Activated CD8-positive, alpha-beta memory T cell treated with anti-CD3 and anti-CD28 coated beads for 48 hours (primary cell): ENCODE measurements around the gene GNPDA1.

Source experiments
- DNase-seq, 3 experiments: peaks; one replicate each; pipeline ENCODE4 v3.0.0-alpha.2; 2020; ENCODE audit warnings: low read depth in 2 of 3, low spot score in 2 of 3

Gene GNPDA1

DNA sequence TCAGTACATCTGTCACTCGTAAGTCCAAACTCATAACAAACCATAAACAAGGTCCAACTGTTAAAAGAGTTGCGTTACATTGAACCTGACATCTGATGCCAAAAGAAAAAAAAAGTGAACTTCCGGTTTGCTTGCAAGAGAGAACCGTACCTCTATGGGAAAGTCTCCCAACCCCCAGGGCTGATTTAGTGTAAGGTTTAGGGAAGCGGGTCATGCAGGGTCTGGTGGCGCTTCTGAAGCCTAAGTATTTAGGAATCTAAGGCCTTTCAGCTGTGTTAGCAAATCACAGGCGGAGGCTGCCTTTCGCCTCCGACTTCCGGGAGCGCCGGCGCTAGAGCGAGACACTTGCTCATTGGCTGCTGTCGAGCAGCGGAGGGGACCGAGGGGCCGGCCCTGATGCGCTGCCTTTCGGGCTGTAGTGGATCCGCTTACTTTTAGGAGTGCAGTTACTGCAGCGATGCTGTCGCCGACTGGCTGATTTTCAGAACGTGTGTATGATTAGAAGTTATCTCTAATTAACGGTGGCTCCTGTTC lies 12.0 kb upstream of the GNPDA1 start:
- peak; percentile 51 to 70 (median 69) for DNase-seq

DNA sequence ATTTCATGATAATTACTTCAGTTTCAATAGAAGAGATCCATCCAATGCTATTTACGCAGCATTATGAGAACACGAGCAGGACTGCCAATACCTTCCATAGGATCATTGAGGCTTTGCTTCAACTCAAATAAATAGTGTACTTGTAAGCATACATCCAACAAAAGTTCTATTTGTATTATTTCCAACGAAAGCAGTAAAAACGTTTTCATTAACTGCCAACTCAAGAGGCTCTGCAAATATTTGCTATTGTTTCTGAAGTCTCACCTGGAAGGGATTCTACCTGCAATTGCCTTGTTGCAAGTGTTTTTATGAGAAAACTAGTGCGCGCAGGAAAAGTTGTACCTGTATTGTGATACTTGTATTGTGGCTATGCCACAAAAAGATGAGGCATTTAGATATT lies 11.0 kb upstream of the GNPDA1 start:
- DNase-seq: no peak

DNA sequence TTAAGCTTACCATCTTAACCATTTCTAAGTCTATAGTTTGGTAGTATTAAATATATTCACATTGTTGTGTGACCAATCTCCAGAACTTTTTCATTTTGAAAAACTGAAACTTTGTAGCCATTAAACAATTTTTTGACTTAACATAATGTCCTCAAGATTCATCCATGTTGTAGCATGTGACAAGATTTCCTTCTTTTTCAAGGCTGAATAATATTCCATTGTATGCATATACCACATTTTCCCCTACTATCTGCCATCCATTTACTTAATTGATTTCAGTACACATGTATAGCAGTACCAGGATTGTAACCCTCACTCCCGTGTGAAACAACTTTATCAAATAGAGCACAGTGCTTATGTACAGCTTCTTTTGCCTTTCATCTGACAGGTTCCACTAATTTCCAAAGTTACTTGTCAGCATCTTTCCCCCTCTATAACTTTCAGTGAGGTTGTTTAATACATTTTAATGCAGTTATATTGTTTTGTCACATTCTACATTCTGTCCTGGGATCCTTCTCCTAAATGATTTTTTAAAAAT lies 7.4 kb upstream of the GNPDA1 start:
- DNase-seq: no peak

DNA sequence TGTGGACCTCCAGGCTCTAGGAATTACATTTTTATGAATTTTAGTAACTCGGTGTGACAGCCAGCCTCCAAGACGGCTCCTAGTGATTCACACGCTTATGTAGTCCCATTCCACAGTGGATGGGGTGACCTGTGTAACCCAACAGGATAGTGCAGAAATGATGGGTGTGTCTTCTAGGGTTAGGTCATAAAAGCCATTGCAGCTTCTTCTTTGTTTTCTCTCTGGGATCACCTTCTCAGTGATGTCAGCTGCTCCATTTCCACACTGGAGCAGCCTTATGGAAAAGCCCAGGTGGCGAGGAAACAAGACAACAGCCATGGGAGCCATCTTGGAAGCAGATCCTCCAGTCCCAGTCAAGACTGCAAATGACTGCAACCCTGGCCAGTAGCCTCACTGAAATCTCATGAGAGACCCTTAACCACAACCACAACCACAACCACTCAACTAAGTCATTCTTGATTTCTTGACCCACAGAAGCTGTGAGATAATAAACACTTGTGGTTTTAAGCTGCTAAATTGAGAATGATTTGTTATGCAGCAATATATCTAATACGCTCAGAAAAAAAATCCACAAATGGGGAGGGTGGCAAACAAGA lies 5.1 kb upstream of the GNPDA1 start:
- no peak for DNase-seq

DNA sequence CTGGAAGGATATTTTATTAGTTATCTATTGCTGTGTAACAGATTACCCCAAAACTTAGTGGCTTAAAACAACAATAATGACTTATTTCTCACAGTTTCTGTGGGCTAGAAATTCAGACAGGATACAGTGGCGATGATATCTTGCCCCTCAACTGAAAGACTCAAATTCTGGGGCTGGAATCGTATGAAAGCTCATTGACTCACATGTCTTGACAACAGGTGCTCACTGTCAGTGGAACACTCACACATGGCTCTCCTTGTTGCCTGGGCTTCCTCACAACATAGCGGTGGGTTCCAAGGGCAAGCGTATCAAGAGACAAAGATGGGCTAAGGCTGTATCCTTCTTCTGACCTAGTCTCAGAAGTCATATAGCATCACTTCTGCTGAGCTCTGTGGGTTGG lies 3.7 kb upstream of the GNPDA1 start:
- DNase-seq: no peak

DNA sequence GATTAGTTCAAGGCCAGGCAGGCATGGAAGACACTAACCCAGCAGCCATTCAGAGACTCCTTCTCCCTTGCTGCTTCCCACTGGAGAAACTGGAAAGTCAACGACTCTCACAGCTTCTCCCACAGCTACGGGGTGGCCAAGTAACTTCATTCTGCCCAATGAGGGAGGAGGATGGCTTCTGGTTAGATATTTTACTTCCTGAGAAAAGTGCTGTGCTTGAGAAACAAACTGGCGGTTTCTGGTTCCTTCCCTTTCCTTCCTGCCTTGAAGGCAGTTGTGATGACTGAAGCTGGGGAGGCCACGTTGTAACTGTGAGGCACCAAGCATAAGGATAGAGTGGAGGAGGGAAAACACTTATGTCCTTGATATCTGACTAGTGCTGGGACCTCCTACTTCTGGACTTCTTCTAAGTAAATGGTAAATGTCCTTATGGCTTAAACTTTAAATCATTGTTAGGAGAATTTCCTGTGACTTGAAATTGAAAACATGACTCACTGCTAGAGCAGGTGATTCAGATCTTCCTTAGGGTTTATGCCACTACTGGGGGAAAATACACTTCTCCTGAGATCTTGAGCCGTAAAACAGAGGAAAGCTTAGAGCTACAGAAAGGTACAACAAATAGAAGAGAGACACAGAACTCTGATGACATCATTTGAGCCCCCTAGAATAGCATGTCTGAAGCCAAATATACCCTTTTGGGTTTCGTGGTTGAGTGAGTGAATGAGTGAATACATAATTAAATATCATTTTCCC lies 3.1 kb upstream of the GNPDA1 start:
- DNase-seq: no peak

DNA sequence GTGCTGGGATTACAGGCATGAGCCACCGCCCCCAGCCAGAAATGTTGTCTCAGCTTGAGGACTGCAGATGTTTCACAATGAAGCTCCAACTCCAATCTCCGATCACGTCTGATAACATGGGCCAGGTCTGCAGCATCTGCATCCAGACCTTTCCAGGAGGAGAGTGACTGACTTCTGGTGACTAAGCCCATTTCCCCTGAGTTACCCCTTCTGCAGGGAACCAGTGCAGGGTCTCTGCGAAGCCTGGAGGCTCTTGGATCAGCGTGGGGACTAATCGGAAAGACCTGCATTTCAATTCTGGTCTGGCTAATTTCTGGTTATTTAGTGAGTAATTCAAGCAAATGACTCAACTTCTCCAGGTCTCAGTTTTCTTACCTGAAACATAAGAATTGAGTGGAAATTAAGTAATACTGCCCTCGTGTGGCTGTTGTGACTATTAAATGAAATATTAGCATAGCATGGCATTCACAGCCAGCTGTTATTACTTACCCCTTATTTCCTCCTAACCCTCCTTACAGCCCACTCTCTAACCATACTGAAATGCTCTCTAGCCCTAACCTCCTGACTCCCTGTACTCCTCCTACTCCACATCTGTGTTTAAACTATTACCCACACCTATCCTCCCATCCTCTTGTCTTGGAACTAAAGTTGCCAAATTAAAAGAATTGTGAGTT lies 2.2 kb upstream of the GNPDA1 start:
- DNase-seq: no peak

DNA sequence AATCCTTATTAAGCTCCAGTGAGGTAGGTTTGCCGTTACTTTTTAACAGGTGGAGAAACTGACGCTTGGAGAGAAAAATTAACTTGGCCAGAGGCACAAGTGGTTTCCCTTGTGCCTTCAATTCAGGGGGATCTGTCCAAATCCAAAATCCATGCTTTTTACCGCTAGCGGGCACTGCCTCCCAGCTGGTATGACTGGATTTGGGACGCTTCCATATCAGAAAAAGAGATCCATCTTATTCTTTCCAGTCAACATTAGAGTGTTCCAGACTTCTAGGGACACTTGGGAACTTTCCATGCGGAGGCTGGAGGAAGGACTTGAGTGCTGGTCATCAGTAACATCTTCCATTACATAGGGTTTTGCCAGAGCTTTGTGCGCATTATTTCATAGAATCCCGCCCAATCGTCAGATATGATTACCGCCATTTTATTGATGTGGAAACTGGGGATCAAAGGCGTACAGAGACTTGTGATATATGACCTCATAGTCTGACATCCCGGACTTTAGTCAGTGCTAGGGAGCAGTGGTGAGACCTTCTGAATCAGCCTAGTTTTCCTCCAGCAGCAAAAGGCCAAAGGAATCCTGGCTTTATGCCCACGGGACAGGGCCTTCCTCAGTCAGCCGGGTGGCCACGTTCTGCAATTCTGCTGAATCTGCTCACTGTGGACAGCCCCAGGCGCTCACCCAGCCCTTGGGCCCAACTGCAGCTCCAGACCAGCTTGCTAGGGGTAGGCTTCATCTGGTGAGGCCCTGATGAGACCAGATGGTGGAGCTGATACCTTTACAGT lies 1.1 kb upstream of the GNPDA1 start:
- DNase-seq: no peak

DNA sequence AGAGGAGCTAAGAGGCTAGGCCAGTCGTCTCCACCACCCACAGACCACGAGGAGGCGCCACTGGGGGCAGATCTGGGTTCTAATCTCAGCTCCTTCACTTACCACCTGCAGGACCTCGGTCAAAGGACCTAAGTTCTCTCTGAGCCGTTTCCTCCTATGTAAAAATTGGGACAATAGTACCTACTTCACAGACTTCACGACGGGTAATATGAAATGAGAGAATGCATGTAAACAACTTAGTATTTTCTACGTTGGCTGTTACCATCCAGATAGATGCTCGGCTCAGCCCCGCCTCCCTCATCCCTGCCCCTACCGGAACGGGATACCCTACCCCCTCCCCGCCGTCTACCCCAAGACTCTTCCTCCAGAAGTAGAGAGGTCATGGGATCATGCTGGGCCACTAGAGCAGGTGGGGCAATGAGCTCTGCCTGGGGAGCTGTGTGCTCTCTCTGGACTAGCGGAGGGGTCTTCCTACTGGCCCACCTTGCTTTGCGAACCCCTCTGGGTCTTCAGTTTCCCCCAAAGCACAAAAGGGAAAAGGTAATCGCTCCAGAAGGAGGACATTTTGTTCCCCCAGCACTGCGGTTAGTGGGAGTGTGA lies 541 bp downstream of the GNPDA1 start:
- DNase-seq: peak in 1 of 3 experiments; percentile 44

DNA sequence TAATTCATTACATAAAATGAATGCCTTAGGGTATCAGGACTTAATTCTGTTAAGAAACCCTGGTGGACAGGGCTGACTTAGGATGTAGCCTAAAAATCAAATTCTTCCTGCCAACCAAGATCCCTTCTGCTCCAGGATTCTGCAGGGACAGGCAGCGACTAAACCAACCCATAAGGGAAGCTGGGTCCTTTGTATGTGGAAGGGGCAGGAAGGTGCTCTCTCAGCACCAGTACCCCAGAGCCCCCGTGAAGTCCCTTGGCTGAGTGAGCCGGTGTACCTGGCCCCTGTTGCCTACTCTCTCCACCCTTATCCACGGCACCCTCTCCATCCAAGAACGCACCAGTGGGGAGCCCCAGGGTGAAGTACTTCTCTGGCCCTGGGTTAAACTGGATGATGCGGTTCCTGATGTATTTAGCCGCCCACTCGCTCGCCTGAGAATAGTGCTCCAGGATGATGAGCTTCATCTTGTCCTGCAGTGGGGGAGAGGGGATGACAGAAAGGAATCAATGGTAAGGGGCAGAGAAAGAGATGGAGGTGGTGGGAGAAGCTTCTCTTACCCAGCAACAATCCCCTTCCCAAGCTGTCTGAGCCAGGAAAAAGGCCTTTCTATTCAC lies 1.1 kb downstream of the GNPDA1 start:
- no peak for DNase-seq

DNA sequence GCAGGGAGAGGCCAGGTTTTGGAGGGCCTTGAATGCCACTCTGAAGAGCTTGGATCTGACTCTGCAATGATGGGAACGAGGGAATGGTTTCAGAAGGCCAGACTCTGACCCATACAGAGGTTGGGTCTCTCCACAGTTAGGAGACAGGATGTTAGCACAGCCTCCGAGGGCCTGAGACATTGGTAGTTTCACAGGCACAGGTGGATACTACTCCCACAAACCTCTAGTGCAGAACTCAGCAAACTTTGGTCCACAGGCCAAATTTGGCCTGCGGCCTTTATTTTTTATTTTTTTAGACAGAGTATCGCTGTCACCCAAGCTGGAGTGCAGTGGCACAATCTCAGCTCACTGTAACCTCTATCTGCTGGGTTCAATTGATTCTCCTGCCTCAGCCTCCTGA lies 2.9 kb downstream of the GNPDA1 start:
- no peak for DNase-seq

DNA sequence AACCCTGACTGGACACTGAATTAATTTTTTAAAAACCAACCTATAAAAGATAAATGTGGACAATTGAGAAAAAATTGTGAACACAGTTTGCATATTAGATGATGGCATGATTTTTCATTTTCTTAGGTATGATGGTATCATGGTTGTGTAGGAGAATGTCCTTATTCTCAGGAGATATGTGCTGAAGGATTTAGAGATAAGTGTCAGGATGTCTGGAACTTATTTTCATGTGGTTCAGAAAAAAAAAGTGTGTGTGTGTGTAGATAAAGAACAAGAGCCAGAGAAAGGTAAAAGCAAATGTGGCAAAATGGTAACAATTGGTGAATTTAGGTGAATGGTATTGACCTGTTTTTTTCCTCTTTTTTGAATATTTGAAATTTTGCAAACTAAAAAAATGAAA lies 4.0 kb downstream of the GNPDA1 start:
- DNase-seq: no peak

DNA sequence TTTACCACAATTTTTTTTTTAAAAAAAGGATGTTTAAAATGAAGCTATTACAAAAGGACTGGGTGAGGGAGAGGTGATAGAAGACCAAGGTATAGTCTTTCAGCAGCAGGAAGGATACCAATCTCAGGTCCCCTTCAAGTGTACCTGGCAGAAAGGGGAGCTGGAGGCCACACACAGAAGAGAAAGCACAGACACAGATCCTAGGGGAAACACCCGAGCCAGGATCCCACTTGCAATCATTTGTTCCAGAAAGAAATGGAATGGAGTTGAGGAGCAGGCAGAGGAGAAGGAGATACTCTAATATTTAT lies 5.6 kb downstream of the GNPDA1 start:
- no peak for DNase-seq

DNA sequence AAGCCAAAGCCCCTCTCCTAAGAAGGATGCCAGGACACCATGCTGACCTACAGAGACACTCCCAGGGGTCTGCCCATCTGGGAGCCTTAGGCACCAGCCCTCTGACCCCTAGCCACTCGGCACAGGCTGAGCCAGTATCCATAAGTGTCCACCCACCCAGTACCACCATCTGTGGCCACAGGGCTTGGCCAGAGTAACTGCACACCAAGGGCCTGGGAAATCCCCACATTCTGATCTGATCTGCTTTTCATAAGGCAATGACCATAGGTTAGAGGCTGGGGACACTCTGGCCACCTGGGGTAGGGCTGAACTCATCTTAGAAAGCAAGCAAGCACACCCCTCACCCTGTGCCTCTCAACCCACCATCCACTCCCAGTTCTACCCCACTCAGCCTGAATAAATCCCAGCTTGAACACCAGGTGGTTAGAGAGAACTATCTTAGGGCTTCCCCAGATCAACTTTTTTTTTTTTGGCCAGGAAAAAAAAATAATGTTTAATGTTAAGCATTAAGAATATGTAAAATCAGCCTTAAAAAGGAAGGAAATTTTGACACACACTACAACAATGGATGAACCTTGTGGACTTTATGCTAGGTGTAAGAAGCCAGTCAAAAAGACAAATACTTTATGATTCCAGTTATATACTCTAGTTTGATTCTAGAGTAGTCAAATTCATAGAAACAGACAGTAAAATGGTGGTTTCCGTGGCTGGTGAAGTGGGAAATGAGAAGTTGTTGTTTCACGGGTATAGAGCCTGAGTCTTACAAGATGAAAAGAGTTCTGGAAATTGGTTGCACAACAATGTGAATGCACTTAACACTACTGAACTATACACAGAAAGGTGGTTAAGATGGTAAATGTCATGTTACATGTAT lies 6.2 kb downstream of the GNPDA1 start:
- no peak for DNase-seq

DNA sequence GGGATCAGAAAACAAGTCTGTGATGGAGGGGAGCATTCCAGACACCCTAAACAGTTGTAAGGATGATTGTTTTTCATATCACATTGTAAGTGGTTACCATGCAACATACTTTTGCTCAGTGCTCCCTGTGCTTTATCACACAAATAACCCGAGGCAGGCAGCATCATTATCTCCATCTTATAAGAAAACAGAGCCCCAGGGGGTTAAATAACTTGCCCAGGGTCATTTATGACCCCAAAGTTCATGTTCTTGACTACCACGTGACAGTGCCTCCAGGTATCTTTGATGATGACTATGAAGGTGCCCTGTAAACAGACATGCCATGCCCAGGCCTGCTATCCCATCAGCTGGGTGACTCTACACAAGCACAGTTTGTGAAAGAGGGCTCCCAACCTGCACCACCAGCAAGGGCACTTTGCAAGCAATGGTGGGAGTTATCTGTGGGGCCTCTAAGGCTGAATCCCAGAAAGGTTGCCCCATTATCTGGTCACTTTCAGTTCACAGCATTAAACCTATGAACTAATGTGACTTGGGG lies 9.5 kb downstream of the GNPDA1 start:
- no peak for DNase-seq

DNA sequence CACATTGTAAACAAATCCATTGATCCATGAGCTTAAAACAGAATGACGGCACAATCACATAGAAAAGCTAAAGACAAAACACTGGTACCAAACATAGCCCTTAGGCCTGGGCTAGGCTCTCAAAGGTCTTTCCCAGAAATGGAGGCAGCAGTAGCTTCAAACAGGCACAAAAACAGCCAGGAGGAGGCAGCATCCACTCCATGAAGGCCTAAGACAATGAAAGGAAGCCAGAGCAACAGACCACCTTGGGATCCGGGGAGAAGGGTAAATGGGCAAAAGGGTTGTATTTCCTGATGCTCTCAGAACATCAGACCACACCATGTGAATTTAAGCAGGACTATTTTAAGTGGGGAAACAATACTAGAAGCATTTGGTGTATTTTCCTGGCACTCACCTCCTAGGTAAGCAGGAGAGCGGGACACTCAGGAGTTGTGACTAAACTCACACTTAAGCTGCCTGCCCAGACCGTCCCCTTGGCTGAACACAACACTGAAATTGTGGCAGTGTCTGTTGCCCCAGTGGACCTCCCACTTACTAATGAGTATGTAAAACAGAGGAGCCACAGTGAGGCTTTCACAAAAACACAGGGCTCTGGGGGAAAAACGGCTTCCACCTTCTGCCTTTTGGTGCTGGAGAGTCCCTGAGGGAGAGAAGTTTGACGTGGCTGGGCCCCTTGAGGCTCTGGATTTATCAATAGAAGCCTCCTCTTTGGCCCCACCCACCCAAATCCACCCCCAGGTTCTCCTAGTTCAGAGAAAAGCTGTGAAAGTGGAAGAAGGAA lies 11.9 kb downstream of the GNPDA1 start:
- DNase-seq: no peak

DNA sequence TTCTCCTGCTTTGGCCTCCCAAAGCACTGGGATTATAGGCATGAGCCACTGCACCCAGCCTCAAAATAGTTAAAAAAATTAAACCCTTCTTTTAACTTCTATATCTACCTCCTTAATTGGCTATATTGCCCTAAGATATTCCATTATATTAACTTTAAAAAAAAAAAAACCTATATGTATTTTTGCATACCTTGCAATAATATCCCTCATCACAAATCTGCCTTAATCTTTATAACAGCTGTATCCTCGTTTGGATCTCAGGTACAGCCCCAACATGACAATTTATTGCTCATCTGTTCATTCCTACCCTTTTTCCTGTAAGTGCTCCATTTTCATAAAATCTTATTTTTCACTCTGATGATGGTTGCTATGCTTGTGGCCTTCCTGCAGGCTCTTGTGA lies 12.7 kb downstream of the GNPDA1 start:
- no peak for DNase-seq

DNA sequence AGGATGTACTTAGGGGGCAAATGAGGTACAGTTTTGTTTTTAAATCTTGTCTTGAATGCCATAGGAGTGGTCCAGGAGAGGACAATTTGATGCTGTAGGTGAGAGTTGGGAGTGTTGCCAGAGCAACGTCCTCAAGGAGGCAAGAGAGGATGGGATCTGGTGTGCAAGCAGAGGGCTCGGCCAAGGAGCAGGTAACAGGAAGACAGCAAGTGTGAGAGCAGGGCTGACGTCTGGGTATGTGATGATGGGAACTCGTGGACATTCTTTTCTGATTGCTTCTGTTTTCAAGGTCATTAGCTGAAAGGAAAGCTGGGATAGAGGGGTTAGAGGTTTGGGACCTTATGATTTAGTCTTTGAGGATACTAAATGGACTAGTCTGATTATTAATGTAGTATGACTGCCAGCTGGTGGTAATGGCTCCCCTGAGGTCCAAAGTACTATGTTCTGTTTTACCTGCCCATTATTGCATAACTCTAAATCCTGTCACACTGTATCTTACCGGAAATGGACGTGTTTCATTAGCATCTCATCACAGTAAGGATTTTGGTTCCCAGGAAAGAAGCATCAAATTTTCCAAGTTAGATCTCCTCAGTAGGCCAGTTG lies 15.4 kb downstream of the GNPDA1 start:
- no peak for DNase-seq
